PFSK-1 (cell line): ENCODE results near the gene PI4KA.

Experiments
- FOXP2 ChIP-seq: optimal IDR thresholded peaks from 2 replicates; pipeline ENCODE3; 2011; ENCODE audit warnings: borderline replicate concordance, control low read depth, inconsistent platforms; ENCODE audit not compliant: insufficient read depth; ENCODE audit errors: extremely low read length, extremely low read depth
- POLR2AphosphoS5 ChIP-seq: IDR thresholded peaks from 2 replicates; pipeline ENCODE4 v1.6.1; 2012; ENCODE audit warnings: low read depth, mild to moderate bottlenecking, control low read depth, low read length, moderate library complexity
- SIN3A ChIP-seq: IDR thresholded peaks from 2 replicates; pipeline ENCODE4 v1.6.1; 2012; ENCODE audit warnings: mild to moderate bottlenecking, low read length, moderate library complexity, borderline replicate concordance; ENCODE audit not compliant: insufficient read depth
- TAF1 ChIP-seq: IDR thresholded peaks from 2 replicates; pipeline ENCODE4 v1.6.1; 2012; ENCODE audit warnings: low read length, control low read depth, borderline replicate concordance; ENCODE audit not compliant: insufficient read depth
- TF ChIP-seq, protein P1 (sequence below), 2 experiments: IDR thresholded peaks; 2 replicates each; pipeline versions ENCODE4 v1.6.1 to v1.8.0; 2011 to 2012; ENCODE audit warnings: low read depth in 2 of 2, low read length in 2 of 2, control low read depth in 1 of 2, inconsistent platforms in 1 of 2, mild to moderate bottlenecking in 1 of 2, moderate library complexity in 1 of 2; ENCODE audit not compliant: insufficient read depth in 1 of 2

The PI4KA gene

DNA sequence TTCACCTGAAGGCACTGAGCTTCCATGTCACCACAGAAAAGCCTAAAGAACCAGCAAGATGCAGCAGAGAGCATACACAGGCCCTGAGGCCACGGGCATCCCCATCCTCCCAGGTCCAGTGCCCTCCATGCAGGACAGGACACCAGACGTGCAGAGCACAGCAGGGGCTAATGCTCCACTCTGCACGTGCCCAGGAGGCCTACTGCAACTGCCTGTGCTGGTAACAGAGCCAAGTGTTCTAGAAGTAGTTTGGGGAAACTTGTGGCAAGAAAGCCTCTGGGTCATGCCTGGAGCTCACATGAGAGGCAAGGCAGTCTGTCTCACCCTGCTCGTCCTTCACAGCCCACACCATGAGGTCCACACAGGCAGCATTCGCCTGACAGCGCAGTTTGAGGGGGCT is 54.0 kb downstream of the PI4KA start:
- TF ChIP-seq POLR2AphosphoS5: no peak
- TF ChIP-seq SIN3A: no peak
- TF ChIP-seq FOXP2: no peak
- TF ChIP-seq, protein P1, sequence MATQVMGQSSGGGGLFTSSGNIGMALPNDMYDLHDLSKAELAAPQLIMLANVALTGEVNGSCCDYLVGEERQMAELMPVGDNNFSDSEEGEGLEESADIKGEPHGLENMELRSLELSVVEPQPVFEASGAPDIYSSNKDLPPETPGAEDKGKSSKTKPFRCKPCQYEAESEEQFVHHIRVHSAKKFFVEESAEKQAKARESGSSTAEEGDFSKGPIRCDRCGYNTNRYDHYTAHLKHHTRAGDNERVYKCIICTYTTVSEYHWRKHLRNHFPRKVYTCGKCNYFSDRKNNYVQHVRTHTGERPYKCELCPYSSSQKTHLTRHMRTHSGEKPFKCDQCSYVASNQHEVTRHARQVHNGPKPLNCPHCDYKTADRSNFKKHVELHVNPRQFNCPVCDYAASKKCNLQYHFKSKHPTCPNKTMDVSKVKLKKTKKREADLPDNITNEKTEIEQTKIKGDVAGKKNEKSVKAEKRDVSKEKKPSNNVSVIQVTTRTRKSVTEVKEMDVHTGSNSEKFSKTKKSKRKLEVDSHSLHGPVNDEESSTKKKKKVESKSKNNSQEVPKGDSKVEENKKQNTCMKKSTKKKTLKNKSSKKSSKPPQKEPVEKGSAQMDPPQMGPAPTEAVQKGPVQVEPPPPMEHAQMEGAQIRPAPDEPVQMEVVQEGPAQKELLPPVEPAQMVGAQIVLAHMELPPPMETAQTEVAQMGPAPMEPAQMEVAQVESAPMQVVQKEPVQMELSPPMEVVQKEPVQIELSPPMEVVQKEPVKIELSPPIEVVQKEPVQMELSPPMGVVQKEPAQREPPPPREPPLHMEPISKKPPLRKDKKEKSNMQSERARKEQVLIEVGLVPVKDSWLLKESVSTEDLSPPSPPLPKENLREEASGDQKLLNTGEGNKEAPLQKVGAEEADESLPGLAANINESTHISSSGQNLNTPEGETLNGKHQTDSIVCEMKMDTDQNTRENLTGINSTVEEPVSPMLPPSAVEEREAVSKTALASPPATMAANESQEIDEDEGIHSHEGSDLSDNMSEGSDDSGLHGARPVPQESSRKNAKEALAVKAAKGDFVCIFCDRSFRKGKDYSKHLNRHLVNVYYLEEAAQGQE (IDR thresholded peaks at IDR 0.05; ENCODE audit: insufficient read depth in 1 of 2, low read depth in 2 of 2, low read length in 2 of 2): no peak
- no peak for TF ChIP-seq TAF1

DNA sequence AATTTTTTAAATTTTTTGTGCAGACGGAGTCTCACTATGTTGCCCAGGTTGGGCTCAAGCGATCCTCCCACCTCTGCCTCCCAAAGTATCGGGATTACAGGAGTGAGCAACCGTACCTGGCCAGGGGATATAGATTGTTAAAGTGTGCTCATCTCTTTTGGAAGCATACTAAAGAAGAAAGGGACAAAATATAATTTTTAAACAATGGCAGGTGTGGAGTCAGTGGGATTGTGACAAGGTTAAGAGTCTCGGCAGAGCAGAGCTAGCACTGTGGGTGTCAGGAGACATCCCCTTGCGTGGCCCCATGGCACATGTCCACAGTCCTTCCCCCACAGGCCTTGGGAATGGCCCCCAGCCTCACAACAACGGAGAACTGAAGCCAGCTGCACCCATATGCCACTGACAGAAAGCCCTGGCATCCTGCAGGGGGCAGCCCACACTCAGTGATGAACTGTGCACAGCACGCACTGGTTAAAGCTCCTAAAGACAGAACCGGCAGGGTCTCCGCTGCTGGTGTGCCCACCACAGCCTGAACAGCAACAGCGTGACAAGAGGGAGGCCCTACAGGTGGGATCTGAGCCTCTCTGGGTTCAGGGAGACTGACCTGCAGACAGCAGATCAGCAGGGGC is 54.8 kb downstream of the PI4KA start:
- no peak for TF ChIP-seq FOXP2

DNA sequence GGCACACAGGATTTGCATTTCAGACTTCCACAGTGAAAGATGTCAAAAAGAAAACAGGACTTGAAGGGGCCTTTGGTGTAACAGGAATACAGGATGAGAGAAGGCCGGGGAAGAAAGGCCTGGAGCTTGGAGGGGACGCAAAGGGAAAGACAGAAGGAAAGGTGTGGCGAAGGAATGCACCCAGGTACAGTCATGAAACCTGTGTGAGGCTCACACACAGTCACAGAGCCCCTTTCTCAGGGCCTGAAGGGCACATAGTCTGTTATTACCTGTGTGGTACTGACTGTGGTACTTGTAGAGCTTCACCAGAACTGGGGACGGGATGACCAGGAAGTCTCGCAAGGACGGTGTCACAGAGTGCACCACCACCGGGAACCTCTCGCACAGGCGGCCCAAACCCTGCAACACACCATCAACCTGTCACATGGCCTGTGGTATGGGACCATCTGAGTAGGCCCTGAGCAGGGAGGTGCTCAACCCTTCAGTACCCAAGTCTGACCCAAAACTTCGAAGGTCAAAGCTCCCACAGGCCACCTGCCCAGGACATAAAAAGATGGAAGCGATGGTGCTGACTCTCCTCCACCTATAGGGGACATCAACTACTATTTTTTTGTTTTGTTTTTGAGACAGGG is 55.6 kb downstream of the PI4KA start:
- TF ChIP-seq, protein P1 (IDR thresholded peaks at IDR 0.05; ENCODE audit: insufficient read depth in 1 of 2, low read depth in 2 of 2, low read length in 2 of 2): no peak
- no peak for TF ChIP-seq TAF1
- TF ChIP-seq POLR2AphosphoS5: no peak
- no peak for TF ChIP-seq SIN3A
- TF ChIP-seq FOXP2: no peak

DNA sequence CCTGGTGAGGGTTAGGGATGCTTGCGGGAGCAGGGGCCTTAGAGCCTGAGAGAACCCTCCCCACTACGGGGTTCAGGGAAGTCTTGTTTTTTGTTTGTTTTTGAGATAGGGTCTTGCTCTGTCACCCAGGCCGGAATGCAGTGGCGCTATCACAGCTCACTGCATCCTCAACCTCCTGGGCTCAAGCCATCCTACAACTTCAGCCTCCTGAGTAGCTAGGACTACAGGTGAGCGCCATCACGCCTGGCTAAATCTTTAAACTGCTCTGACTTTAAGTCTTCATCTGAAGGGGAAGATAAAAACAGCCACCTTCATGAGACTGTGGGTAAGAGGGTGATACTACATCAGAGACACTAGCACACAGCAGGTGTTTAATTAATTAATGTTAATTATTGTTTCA is 56.2 kb downstream of the PI4KA start:
- TF ChIP-seq SIN3A (no peak), POLR2AphosphoS5 (no peak), TAF1 (no peak), FOXP2 (no peak)
- TF ChIP-seq, protein P1 (IDR thresholded peaks at IDR 0.05; ENCODE audit: insufficient read depth in 1 of 2, low read depth in 2 of 2, low read length in 2 of 2): no peak

DNA sequence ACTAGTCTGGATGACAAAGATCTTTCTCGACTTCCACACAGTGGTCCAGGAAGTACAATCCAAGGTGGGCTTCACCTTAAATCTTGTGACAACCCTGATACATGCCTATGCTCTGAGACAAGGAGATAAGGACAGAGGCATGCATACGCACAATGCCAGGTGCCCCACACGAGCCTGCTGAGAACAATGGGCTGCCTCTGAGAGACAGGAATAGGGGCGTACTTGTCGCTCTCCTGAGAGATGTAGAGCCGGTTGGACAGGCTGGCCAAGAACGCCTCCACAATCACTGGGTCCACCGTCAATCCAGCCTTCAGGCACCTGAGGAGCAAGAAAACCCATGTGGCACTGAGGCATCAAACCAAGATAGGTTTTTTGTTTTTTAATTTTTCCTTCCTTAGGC is 59.2 kb downstream of the PI4KA start:
- no peak for TF ChIP-seq POLR2AphosphoS5
- no peak for TF ChIP-seq TAF1
- TF ChIP-seq, protein P1 (IDR thresholded peaks at IDR 0.05; ENCODE audit: insufficient read depth in 1 of 2, low read depth in 2 of 2, low read length in 2 of 2): no peak
- TF ChIP-seq SIN3A: no peak
- no peak for TF ChIP-seq FOXP2
